ENCODE data around the gene TNS3.

TNS3 gene

GRCh38 chr7:47579458-47579857, 2.5 kb downstream of the TNS3 start:
- H3K4me3 ChIP-seq (ENCODE audit: low read depth, low read length), result no peak overlapping the region
- no peak for TF ChIP-seq CTCF (IDR thresholded peaks at IDR 0.05; ENCODE audit: borderline replicate concordance, insufficient read depth, low read depth, low read length)

GRCh38 chr7:47578579-47579270, 3.2 kb downstream of the TNS3 start:
- H3K4me3 ChIP-seq (ENCODE audit: low read depth, low read length), result no peak overlapping the region
- no peak for TF ChIP-seq CTCF (IDR thresholded peaks at IDR 0.05; ENCODE audit: borderline replicate concordance, insufficient read depth, low read depth, low read length)

- TF ChIP-seq CTCF (IDR thresholded peaks at IDR 0.05; ENCODE audit: borderline replicate concordance, insufficient read depth, low read depth, low read length), result no peak
- no peak overlapping the region for H3K4me3 ChIP-seq (ENCODE audit: low read depth, low read length)
Observed at GRCh38 chr7:47577321-47577919, 4.5 kb downstream of the TNS3 start.

- H3K4me3 ChIP-seq (ENCODE audit: low read depth, low read length), result no peak overlapping the region
- no peak for TF ChIP-seq CTCF (IDR thresholded peaks at IDR 0.05; ENCODE audit: borderline replicate concordance, insufficient read depth, low read depth, low read length)
Observed at GRCh38 chr7:47576866-47577306, 5.0 kb downstream of the TNS3 start.

- no peak overlapping the region for H3K4me3 ChIP-seq (ENCODE audit: low read depth, low read length)
- TF ChIP-seq CTCF (IDR thresholded peaks at IDR 0.05; ENCODE audit: borderline replicate concordance, insufficient read depth, low read depth, low read length), result no peak
Observed at GRCh38 chr7:47576031-47576865, 5.7 kb downstream of the TNS3 start.

GRCh38 chr7:47574482-47575329, 7.2 kb downstream of the TNS3 start:
- TF ChIP-seq CTCF (IDR thresholded peaks at IDR 0.05; ENCODE audit: borderline replicate concordance, insufficient read depth, low read depth, low read length), result no peak
- no peak overlapping the region for H3K4me3 ChIP-seq (ENCODE audit: low read depth, low read length)

Data from GM12875 (cell line).